ENCODE measurements around the gene GSG1.
"Not testable (repeated sequence)": the region's sequence is repeated elsewhere in the genome, so short reads cannot be mapped to it uniquely, and the experiment has no call there.

GSG1 gene

DNA sequence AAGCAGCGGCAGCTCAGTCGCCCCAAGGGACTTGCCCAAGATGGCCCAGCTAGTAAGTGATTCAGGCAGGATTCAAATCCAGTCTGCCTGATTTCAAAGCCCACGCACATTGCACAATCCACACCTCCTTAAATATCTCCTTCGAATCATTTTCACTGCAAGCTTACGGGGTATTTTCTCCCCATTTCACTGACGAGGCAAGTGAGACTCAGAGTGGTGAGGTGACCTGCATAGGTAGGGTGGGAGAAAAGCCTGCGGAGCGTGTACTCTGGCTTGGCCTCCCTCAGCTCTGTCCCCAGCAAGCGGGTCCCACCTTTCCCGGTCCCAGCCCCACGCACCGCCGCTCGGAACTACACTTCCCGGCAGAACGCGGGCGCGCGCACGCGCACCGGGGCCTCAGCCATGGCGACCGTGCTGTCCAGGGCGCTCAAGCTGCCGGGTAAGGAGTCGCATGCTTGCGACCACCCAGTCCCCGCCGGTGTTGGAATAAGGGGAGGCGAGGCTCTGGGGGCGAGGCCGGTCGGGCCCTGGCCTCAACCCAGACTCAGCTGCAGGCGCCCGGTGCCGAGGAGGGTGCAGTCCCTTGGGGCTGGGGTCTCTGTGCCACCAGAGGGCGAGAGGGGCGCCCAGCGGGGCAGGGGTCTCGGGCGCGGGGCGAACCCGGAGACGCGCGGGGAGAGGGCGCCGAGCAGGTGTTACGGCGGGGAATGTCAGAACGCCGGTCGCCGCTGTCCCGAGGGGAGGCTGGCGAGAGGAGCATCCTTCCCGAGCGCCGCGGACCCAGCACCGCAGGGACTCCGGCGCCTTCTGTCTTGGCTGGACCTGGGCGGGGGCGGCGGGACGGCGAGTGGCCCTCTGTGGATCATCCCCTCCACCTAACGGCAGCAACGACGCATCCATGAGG lies 59.2 kb downstream of the GSG1 start, which contains the start of gene FAM234B:
Gene FAM234B, plus strand, starts transcription at position 380 of the 904 bp plus-strand sequence. Its CDS starts 23 bp downstream, at position 403.
- H3K4me1 Mint-ChIP-seq: peaks cover 15% of the 10 kb centered on the region
- H3K27ac Mint-ChIP-seq: peak within 1 kb of the TSS; percentile 85
- ATAC-seq (ENCODE audit: low read depth): peak; percentile 96
- no peaks in the 10 kb centered on the region for H3K9me3 Mint-ChIP-seq
- no peaks in the 10 kb centered on the region for H3K27me3 Mint-ChIP-seq
- DNase-seq (ENCODE audit: low spot score in 2 of 2): peak; percentile 60 to 68
- H3K4me3 Mint-ChIP-seq: peak within 1 kb of the TSS; percentile 89
- no peaks in the 10 kb centered on the region for H3K36me3 Mint-ChIP-seq

DNA sequence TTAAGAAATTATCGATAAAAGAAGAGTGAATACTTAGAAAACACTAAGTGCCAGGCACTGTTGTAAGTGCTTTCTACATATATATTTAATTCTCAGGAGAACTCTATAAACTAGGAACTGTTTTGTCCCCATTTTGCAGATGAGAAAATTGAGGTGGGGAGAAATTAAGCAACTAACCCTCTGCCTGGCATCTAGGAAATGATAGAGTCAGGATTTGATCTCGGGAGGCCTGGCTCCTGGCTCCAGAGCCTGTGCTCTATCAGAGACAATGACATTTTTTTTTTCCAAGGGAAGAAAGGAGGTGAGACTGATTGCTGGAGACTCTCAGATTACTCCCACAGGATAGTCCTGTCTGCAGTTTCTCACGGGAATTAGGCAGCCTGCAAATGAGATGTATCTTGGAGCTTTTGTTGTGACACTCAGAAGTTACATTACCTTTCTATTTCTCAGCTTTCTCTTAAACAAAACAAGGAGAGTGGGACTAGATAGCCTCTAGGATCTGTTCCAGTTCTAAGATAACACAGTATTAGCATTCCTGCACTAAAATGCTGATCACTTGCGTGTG lies 60.7 kb downstream of the GSG1 start:
- DNase-seq (ENCODE audit: low spot score in 2 of 2): no peak
- peaks cover 15% of the 10 kb centered on the region for H3K4me1 Mint-ChIP-seq
- no peaks in the 10 kb centered on the region for H3K9me3 Mint-ChIP-seq
- H3K4me3 Mint-ChIP-seq: no peak overlapping the region
- ATAC-seq (ENCODE audit: low read depth): no peak
- no peaks in the 10 kb centered on the region for H3K36me3 Mint-ChIP-seq
- no peak overlapping the region for H3K27ac Mint-ChIP-seq
- no peaks in the 10 kb centered on the region for H3K27me3 Mint-ChIP-seq

DNA sequence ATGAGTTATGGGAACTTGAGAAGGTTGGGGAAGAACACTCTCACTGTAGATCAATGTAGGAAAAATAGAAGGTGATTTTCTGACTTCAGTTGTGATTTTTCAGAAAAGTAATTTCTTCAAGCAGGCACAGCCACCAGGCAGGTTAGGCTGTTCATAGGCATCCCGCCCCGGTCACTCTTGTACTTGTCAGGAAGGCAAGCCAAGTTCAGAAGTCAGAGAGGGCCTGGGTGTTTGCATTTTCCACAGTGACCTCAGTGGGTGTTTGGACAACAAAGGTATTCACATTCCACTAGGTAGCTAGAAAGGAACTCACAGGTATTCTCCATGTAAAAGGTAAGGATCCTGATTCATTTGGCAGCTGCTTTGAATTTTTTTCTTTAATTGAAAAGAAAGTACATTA lies 62.2 kb downstream of the GSG1 start:
- H3K27ac Mint-ChIP-seq: no peak overlapping the region
- no peaks in the 10 kb centered on the region for H3K36me3 Mint-ChIP-seq
- DNase-seq (ENCODE audit: low spot score in 2 of 2) (no peak), ATAC-seq (ENCODE audit: low read depth) (no peak)
- peaks cover 12% of the 10 kb centered on the region for H3K4me1 Mint-ChIP-seq
- H3K27me3 Mint-ChIP-seq: peaks cover 2% of the 10 kb centered on the region
- H3K4me3 Mint-ChIP-seq: no peak overlapping the region
- H3K9me3 Mint-ChIP-seq: no peaks in the 10 kb centered on the region

DNA sequence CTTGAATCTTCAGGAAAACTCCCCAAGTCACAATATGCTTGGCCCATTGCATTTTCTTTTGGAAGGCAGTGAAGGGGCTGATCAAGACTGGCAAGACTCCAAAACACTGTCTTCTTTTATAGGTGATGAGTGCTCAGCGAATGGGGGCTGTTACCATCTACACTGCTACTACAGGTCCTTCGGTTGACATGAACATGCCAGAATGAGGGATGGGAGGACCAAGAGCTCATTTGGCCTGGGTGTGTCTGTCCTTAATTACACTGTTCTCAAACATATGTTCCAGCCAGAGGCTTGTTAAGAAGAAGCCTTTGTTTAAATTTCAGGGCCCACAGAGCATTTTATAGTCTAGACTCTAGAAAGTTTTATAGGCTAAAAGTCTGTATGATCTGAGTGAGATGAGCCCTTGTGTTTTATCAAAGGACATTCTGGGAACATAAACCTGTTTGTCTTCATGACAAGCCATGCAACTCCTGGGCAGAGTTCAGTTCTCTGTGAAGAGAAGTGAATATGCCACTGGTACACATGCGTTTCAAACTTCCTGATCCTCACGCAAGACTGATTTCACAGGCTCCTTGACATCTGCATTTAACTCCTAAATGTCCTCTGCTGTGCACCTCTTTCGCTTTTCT lies 64.0 kb downstream of the GSG1 start:
- Mint-ChIP-seq H3K36me3 (no peaks in the 10 kb centered on the region), H3K9me3 (no peaks in the 10 kb centered on the region), H3K4me1 (peaks cover 4% of the 10 kb centered on the region), H3K27me3 (peaks cover 3% of the 10 kb centered on the region), H3K27ac (no peak overlapping the region), H3K4me3 (no peak overlapping the region)
- no peak for DNase-seq (ENCODE audit: low spot score in 2 of 2)
- ATAC-seq (ENCODE audit: low read depth): peak; percentile 50

DNA sequence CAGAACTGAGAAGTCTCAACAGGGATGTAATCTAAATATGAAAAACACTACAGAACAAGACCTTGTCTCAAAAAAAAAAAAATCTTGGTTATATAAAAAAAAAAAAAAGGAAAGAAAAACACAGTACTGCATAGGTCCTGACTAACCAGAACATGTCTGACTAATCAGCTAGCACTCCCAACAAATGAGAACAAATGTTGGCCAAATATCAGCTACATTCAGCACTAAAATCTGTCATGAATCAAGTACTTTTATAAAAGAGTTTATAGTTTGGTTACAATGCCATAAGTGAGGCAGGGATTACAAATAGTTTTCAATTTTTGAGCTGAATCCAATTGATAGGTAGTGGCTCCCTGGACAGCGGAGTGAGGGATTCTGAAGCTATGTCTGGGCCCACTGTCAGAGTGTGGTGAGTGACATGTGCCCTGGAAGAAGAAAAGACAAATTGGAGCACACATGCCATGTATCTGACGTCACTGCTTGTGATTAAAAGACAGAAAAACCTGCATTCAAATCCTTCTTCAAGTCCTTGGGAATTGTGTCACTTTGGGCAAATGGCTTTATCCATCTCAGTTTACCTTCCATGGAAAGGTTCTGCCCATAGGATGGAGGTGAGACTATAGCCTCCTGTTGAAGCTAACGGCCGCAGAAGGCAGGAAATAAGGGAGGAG lies 64.8 kb downstream of the GSG1 start:
- ATAC-seq (ENCODE audit: low read depth) (no peak), DNase-seq (ENCODE audit: low spot score in 2 of 2) (no peak)
- Mint-ChIP-seq H3K4me1 (peaks cover 4% of the 10 kb centered on the region), H3K36me3 (no peaks in the 10 kb centered on the region), H3K4me3 (no peak overlapping the region), H3K27ac (no peak overlapping the region), H3K9me3 (no peaks in the 10 kb centered on the region), H3K27me3 (peaks cover 3% of the 10 kb centered on the region)

DNA sequence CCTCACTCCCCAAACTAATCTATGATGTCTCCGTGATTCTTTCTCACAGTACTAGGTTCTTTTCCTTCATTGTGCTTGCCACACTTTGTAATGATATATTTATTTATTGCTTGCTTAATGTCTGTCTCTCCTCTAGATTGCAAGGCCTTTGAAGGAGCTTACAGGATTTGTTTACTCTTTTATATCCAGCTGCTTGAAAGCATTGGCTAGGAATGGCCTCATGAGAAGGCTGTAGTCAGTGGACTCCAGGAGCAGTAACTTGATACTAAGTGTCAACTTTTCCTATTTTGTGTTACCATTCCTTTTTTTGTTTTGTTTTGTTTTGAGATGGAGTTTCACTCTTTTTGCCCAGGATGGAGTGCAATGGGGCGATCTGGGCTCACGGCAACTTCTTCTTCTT lies 66.6 kb downstream of the GSG1 start:
- Mint-ChIP-seq H3K27me3 (peaks cover 3% of the 10 kb centered on the region), H3K4me1 (peaks cover 4% of the 10 kb centered on the region), H3K27ac (no peak overlapping the region), H3K4me3 (no peak overlapping the region), H3K9me3 (no peaks in the 10 kb centered on the region), H3K36me3 (no peaks in the 10 kb centered on the region)
- DNase-seq (ENCODE audit: low spot score in 2 of 2) (no peak), ATAC-seq (ENCODE audit: low read depth) (no peak)

DNA sequence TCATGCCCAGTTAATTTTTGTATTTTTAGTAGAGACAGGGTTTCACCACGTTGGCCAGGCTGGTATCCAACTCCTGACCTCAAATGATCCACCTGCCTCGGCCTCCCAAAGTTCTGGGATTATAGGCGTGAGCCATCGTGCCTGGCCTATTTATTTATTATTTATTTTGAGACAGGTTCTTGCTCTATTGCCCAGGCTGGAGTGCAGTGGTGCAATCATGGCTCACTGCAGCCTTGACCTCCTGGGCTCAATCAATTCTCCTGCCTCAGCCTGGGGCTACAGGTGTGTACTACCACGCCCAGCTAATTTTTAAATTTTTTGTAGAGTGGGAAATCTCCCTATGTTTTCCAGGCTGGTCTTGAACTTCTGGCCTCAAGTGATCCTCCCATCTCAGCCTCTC lies 68.1 kb downstream of the GSG1 start:
- not testable (repeated sequence) for H3K27me3 Mint-ChIP-seq; H3K9me3 Mint-ChIP-seq; H3K27ac Mint-ChIP-seq; DNase-seq (ENCODE audit: low spot score in 2 of 2); H3K36me3 Mint-ChIP-seq; H3K4me3 Mint-ChIP-seq; H3K4me1 Mint-ChIP-seq; ATAC-seq (ENCODE audit: low read depth)

Data from memory B cell (primary cell).